Measurements from ENCODE around the gene CACNA2D4. TPM values are rescaled to one million over a fixed set of nuclear protein-coding genes. Genes with fewer than 3 reads are reported as not detected.

The CACNA2D4 gene
- total RNA-seq, 1 donor from 2014 or later, result 2.8 TPM

DNA sequence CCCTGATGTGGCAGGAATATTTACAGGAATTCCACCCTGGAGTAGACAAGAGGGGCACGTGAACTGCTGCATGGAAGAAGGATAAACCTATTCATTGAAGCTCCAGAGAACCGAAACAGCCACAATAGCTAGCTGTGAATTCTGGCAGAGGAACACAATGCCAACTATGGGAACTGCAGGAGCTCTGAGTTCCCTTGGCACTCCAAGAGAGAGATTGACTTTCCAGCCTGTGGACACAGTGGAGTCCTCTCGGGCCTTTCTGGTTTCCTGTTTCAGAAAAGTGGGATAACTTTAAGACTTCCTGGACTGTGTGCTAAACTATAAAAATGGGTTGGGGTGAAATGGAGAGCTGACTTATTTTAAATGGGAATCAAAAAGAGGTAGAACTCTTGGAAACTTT, 11.9 kb downstream of the CACNA2D4 start:
- Mint-ChIP-seq H3K27ac (no peak overlapping the region), H3K27me3 (peaks cover 12% of the 10 kb centered on the region), H3K36me3 (ENCODE audit: low read depth) (peaks cover 3% of the 10 kb centered on the region), H3K9me3 (peaks cover 40% of the 10 kb centered on the region), H3K4me1 (peaks cover 6% of the 10 kb centered on the region), H3K4me3 (no peak overlapping the region)
- ATAC-seq (ENCODE audit: low read depth), result no peak
- TF ChIP-seq, protein P1, sequence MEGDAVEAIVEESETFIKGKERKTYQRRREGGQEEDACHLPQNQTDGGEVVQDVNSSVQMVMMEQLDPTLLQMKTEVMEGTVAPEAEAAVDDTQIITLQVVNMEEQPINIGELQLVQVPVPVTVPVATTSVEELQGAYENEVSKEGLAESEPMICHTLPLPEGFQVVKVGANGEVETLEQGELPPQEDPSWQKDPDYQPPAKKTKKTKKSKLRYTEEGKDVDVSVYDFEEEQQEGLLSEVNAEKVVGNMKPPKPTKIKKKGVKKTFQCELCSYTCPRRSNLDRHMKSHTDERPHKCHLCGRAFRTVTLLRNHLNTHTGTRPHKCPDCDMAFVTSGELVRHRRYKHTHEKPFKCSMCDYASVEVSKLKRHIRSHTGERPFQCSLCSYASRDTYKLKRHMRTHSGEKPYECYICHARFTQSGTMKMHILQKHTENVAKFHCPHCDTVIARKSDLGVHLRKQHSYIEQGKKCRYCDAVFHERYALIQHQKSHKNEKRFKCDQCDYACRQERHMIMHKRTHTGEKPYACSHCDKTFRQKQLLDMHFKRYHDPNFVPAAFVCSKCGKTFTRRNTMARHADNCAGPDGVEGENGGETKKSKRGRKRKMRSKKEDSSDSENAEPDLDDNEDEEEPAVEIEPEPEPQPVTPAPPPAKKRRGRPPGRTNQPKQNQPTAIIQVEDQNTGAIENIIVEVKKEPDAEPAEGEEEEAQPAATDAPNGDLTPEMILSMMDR (IDR thresholded peaks at IDR 0.05), result no peak
- CTCF ChIA-PET, result no interaction called here
- intact Hi-C loops (cut with micrococcal nuclease), result no loop called here
- POLR2A ChIA-PET, result interaction anchor here (0.6 kb wide), 1 partner anchor 1035 kb away, joined by 5 read pairs; no protein-coding TSS in a partner anchor
- DNase-seq, result no peak

DNA sequence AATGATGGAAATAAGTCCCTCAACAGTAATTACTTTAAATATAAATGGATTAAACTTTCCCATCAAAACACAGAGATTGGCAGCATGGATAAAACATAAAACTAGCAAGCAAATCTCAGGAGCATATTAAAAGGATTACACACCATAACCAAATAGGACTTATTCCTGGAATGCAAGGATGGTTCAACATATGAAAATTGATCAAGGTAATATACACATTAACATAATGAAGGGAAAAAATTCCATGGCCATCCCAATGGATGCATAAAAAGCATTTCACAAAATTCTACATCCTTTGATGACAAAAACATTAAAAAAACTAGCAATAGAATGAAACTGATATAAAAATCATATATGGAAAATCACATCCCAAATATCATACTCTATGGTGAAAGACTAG, 13.6 kb downstream of the CACNA2D4 start:
- ChIA-PET CTCF (no interaction called here), POLR2A (no interaction called here)
- H3K4me1 Mint-ChIP-seq, result peaks cover 6% of the 10 kb centered on the region
- ATAC-seq (ENCODE audit: low read depth) (no peak), DNase-seq (no peak)
- peaks cover 3% of the 10 kb centered on the region for H3K36me3 Mint-ChIP-seq (ENCODE audit: low read depth)
- intact Hi-C loops (cut with micrococcal nuclease), result no loop called here
- peaks cover 40% of the 10 kb centered on the region for H3K9me3 Mint-ChIP-seq
- no peak overlapping the region for H3K27ac Mint-ChIP-seq
- TF ChIP-seq, protein P1 (IDR thresholded peaks at IDR 0.05), result no peak
- H3K27me3 Mint-ChIP-seq, result peaks cover 12% of the 10 kb centered on the region
- no peak overlapping the region for H3K4me3 Mint-ChIP-seq

DNA sequence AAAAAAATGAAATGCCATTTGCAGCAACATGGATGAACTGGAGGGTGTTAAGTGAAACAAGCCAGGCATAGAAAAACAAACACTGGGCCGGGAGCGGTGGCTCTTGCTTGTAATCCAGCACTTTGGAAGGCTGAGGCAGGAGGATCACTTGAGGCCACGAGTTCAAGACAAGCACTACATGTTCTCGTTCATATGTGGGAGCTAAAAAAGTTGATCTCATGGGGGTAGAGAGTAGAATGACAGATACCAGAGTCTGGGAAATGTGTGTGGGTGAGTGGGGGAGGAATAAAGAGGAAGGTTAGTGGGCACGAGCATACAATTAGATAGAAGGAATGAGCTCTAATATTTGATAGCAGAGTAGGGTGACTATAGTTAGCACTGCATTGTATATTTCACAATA, 21.5 kb downstream of the CACNA2D4 start:
- Mint-ChIP-seq H3K27ac (no peak overlapping the region), H3K4me1 (no peaks in the 10 kb centered on the region), H3K36me3 (ENCODE audit: low read depth) (no peaks in the 10 kb centered on the region), H3K4me3 (no peak overlapping the region), H3K27me3 (peaks cover 6% of the 10 kb centered on the region), H3K9me3 (peaks cover 6% of the 10 kb centered on the region)
- ATAC-seq (ENCODE audit: low read depth) (no peak), DNase-seq (no peak)
- intact Hi-C loops (cut with micrococcal nuclease), result no loop called here
- ChIA-PET CTCF (no interaction called here), POLR2A (no interaction called here)
- TF ChIP-seq, protein P1 (IDR thresholded peaks at IDR 0.05), result no peak

DNA sequence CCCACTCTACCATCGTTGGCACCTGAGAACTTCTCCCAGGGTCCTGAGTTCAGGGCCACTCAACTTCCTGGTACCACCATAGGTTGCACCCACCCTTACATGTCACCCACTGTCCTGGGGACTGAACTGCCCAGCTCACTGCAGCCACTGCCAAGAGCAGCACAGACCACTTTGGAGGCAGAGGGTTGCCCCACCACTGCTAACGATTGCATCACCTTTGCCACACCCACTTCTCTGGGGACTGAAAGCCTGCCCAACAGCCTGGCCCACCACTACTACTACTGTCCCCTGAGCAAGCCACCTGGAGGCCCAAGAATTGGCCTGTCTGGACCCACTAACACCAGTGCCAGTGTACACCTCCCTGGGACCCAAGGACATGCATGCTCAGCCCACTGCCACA, 27.6 kb downstream of the CACNA2D4 start:
- CTCF ChIA-PET, result no interaction called here
- TF ChIP-seq, protein P1 (IDR thresholded peaks at IDR 0.05), result no peak
- H3K36me3 Mint-ChIP-seq (ENCODE audit: low read depth), result no peaks in the 10 kb centered on the region
- ATAC-seq (ENCODE audit: low read depth) (no peak), DNase-seq (no peak)
- peaks cover 13% of the 10 kb centered on the region for H3K9me3 Mint-ChIP-seq
- H3K27ac Mint-ChIP-seq, result no peak overlapping the region
- H3K4me1 Mint-ChIP-seq, result no peaks in the 10 kb centered on the region
- intact Hi-C loops (cut with micrococcal nuclease), result no loop called here
- no peak overlapping the region for H3K4me3 Mint-ChIP-seq
- POLR2A ChIA-PET, result interaction anchor here (0.6 kb wide), 1 partner anchor 272 kb away, joined by 6 read pairs; no protein-coding TSS in a partner anchor
- peaks cover 19% of the 10 kb centered on the region for H3K27me3 Mint-ChIP-seq

DNA sequence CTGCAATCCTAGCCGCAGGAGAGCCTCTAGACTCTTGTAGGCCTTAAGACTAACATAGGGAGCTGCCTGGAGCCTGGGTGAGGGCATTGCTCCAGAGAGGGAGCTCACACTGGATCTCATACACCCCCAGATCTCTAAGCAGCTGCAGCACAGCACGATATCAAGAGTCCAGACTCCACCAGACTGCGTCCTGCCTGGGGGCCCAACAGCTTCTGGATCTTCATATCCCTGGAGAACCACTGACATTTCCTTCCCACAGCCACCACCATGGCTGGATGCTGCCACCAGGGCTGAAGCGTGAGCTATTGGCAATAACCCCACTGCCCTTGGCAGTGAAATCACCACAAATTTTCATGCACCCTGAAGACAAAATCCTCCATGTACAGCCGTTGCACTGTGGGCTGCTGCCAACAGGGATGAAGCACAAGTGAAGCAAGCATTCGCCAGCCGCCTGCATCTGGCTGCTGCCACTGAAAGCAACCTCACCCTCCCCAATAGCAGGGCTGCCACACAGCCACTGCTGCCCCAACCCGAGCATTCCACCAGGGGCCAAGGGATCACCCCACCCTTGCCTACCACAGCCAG, 28.2 kb downstream of the CACNA2D4 start:
- Mint-ChIP-seq H3K4me1 (no peaks in the 10 kb centered on the region), H3K27ac (no peak overlapping the region), H3K36me3 (ENCODE audit: low read depth) (no peaks in the 10 kb centered on the region), H3K27me3 (peaks cover 19% of the 10 kb centered on the region), H3K9me3 (peaks cover 13% of the 10 kb centered on the region), H3K4me3 (no peak overlapping the region)
- ATAC-seq (ENCODE audit: low read depth), result no peak
- CTCF ChIA-PET, result no interaction called here
- no peak for DNase-seq
- POLR2A ChIA-PET, result no interaction called here
- TF ChIP-seq, protein P1 (IDR thresholded peaks at IDR 0.05), result no peak
- intact Hi-C loops (cut with micrococcal nuclease), result no loop called here
